ENCODE results near the gene APOM.

Gene APOM

GRCh38 chr6:31697555-31697954, 41.9 kb downstream of the APOM start:
- in situ Hi-C loops (cut with HindIII; ENCODE audit: low pct_unique_long_range_greater_than_20kb, low sequenced_read_pairs) = no loop called here
- TF ChIP-seq JUND (IDR thresholded peaks at IDR 0.05; ENCODE audit: low read depth) = no peak
- no peak for DNase-seq (ENCODE audit: low read depth in 1 of 2, low spot score in 1 of 2)

GRCh38 chr6:31700740-31701401, 45.2 kb downstream of the APOM start:
- no peak for TF ChIP-seq JUND (IDR thresholded peaks at IDR 0.05; ENCODE audit: low read depth)
- in situ Hi-C loops (cut with HindIII; ENCODE audit: low pct_unique_long_range_greater_than_20kb, low sequenced_read_pairs) = no loop called here
- DNase-seq (ENCODE audit: low read depth in 1 of 2, low spot score in 1 of 2) = no peak

DNA sequence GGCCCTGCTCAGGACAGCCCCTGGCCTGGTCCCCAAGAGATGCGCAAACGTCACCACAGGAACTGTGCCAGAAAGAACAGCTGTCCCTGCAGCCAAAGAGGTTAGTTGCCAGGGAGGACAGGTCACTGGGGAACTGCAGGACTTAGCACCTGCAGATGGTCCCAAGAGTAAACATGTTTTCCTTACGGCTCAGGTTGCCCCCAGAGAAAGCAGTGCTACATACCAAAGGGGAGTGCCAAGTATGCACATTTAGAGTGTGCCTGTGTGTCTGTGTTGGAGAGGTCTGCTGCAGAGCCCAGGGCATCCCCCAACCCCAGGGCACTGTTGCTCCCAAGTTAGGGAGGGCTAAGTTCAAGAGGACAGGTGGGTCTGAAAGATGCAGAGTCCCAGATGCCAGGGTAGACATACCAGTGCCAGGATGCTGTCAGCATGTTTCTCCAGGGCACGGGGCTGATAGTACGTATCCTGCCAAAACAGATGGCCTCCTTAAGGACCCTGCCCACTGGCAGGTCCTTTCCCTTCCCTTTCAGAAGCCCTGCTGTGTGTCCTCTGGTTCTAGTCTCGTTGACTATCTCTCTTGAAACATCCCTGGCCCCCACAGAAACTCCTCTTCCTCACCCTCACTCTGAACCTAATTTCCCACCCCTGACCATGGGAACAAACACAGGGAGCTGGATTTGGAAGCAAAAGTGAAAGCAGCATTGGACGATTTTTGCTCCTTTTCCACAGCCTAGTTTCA, 46.1 kb downstream of the APOM start:
- no peak for TF ChIP-seq JUND (IDR thresholded peaks at IDR 0.05; ENCODE audit: low read depth)
- no peak for DNase-seq (ENCODE audit: low read depth in 1 of 2, low spot score in 1 of 2)
- in situ Hi-C loops (cut with HindIII; ENCODE audit: low pct_unique_long_range_greater_than_20kb, low sequenced_read_pairs) = no loop called here

DNA sequence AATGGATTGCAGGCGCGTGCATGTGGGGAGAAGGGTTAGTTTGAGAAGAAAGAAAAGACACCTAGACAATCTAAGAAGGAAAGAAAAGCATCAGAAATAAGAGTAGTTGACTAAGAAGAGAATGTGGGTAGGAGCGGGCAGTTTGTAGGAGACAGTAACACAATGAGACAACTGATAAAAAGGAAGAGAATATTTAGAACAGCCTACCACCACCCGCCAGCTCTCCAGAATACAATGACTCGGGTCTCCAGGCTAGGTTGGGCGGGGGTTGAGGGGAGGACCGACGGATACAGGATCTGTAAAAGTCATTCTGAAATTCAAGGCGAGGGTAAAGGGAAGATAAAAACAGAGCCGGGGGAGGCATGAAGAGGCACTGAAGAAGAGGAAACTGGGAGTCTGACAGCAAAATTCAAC, 46.7 kb downstream of the APOM start:
- in situ Hi-C loops (cut with HindIII; ENCODE audit: low pct_unique_long_range_greater_than_20kb, low sequenced_read_pairs) = no loop called here
- no peak for TF ChIP-seq JUND (IDR thresholded peaks at IDR 0.05; ENCODE audit: low read depth)
- DNase-seq (ENCODE audit: low read depth in 1 of 2, low spot score in 1 of 2) = peak in 1 of 2 experiments; percentile 18

GRCh38 chr6:31702819-31703716, 47.4 kb downstream of the APOM start, which contains the start of gene ABHD16A:
Gene ABHD16A, minus strand, starts transcription at chr6:31703324. Its CDS starts 43 bp downstream, at chr6:31703281.
- peak; percentile 92 to 98 for DNase-seq (ENCODE audit: low read depth in 1 of 2, low spot score in 1 of 2)
- no peak for TF ChIP-seq JUND (IDR thresholded peaks at IDR 0.05; ENCODE audit: low read depth)
- in situ Hi-C loops (cut with HindIII; ENCODE audit: low pct_unique_long_range_greater_than_20kb, low sequenced_read_pairs) = no loop called here

- DNase-seq (ENCODE audit: low read depth in 1 of 2, low spot score in 1 of 2) = no peak
- in situ Hi-C loops (cut with HindIII; ENCODE audit: low pct_unique_long_range_greater_than_20kb, low sequenced_read_pairs) = no loop called here
- TF ChIP-seq JUND (IDR thresholded peaks at IDR 0.05; ENCODE audit: low read depth) = no peak
These were observed 50.2 kb downstream of the APOM start for GRCh38 chr6:31705931-31706330.

- DNase-seq (ENCODE audit: low read depth in 1 of 2, low spot score in 1 of 2) = no peak
- no peak for TF ChIP-seq JUND (IDR thresholded peaks at IDR 0.05; ENCODE audit: low read depth)
- in situ Hi-C loops (cut with HindIII; ENCODE audit: low pct_unique_long_range_greater_than_20kb, low sequenced_read_pairs) = no loop called here
These were observed 50.9 kb downstream of the APOM start, which contains the start of gene LY6G6F for GRCh38 chr6:31706599-31706998. Gene LY6G6F, plus strand, starts transcription at chr6:31706866. Its CDS starts 41 bp downstream, at chr6:31706907.

GRCh38 chr6:31707701-31708100, 52.0 kb downstream of the APOM start:
- in situ Hi-C loops (cut with HindIII; ENCODE audit: low pct_unique_long_range_greater_than_20kb, low sequenced_read_pairs) = no loop called here
- no peak for TF ChIP-seq JUND (IDR thresholded peaks at IDR 0.05; ENCODE audit: low read depth)
- no peak for DNase-seq (ENCODE audit: low read depth in 1 of 2, low spot score in 1 of 2)
